Activated CD8-positive, alpha-beta T cell treated with anti-CD3 and anti-CD28 coated beads for 36 hours (primary cell): Measurements from ENCODE around the gene STPG1. TPM values are rescaled to one million over a fixed set of nuclear protein-coding genes. Genes with fewer than 3 reads are reported as not detected.

Experiments used
- ATAC-seq: fragments of 200-7000 bp; cut with Tn5 transposase; one replicate; pipeline ENCODE4 v1.10.0; 2021; ENCODE audit warnings: mild to moderate bottlenecking, moderate library complexity
- CTCF ChIA-PET: fragments of 350-600 bp; sonication (Branson Sonifier 250); formaldehyde crosslinking; loops from one replicate; lab custom pipeline; 2021; ENCODE audit warnings: antibody characterized with exemption; lab: Charles Lee
- POLR2A ChIA-PET: fragments of 350-600 bp; sonication (Branson Sonifier 250); formaldehyde crosslinking; loops from one replicate; lab custom pipeline; 2021; ENCODE audit warnings: antibody characterized with exemption; lab: Charles Lee
- DNase-seq: peaks from one replicate; pipeline ENCODE4 v3.0.0-alpha.2; 2020
- H3K27ac Mint-ChIP-seq: one replicate; pipeline ENCODE4 v1.8.0; 2021; ENCODE audit warnings: mild to moderate bottlenecking, mixed read lengths
- H3K27me3 Mint-ChIP-seq: one replicate; pipeline ENCODE4 v1.8.0; 2021; ENCODE audit warnings: mixed read lengths
- H3K36me3 Mint-ChIP-seq: one replicate; pipeline ENCODE4 v1.8.0; 2021; ENCODE audit warnings: low read depth, mixed read lengths
- H3K4me1 Mint-ChIP-seq: one replicate; pipeline ENCODE4 v1.8.0; 2021; ENCODE audit warnings: low read depth, mixed read lengths
- H3K4me3 Mint-ChIP-seq: one replicate; pipeline ENCODE4 v1.8.0; 2021; ENCODE audit warnings: mild to moderate bottlenecking, moderate library complexity, mixed read lengths
- H3K9me3 Mint-ChIP-seq: one replicate; pipeline ENCODE4 v1.8.0; 2021; ENCODE audit warnings: mixed read lengths
- CTCF ChIP-seq: fragments of 200-600 bp; IDR thresholded peaks from one replicate; pipeline ENCODE4 v1.8.0; 2022; ENCODE audit warnings: antibody characterized with exemption, mild to moderate bottlenecking
- intact Hi-C: fragments of 100-400 bp; cut with micrococcal nuclease; formaldehyde crosslinking; loops from one replicate; pipeline ENCODE4 v1.10.0; 2022
- total RNA-seq, 2 experiments: library from RNA; stranded (reverse); gene quantifications; one replicate each; pipeline ENCODE4 v1.2.3, GENCODE V29; 2021

STPG1 gene
- total RNA-seq, 2 experiments from 2014 or later = 5.6 to 6.3 TPM

DNA sequence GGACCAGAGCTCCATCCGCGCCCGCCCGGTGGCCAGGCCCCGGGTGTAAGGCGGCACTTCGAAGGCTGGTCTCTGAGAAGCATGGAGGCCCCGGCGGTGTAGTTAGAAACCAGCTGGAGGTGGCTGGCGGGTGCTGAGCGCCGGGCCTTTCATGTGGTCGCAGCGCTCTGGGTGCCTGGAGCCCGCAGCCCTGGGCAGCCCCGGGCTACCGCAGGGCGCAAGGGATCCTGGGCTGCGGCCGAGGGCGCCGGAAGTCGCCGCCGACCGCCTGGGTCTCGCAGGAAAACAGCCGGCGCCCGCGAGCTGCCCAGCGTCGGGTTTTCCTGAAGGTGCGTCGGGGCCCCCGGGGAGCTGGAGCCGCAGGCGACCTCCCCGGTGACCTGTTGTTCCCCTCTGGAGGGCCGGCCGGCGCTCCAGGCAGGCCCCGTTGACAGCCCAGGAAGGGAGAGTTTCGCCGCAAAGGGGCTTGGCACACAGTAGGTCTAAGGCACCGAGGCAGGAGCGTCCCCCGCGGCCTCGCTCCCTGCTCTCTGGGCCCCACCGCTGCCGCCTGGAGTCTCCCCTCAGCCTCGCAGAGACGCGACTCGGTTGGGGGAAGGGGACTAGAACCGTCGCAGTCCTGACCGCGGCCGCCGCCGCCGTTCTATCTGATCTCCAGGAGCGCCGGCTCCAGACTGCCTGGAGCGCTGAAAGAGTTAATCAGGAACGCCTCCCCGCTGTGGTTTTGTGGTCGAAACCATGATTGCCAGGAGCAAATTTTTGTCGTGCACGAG lies 91.7 kb downstream of the STPG1 start:
- H3K27me3 Mint-ChIP-seq = peaks cover 76% of the 10 kb centered on the region
- intact Hi-C loops = loop anchor here (5.0 kb wide), 1 partner anchor 70 kb away; no protein-coding TSS in a partner anchor
- H3K36me3 Mint-ChIP-seq = no peaks in the 10 kb centered on the region
- peak overlapping the region; percentile 60 for H3K4me3 Mint-ChIP-seq
- H3K9me3 Mint-ChIP-seq = no peaks in the 10 kb centered on the region
- POLR2A ChIA-PET = interaction anchor here (0.6 to 1.6 kb wide), 8 partner anchors 8 to 356 kb away, joined by 3 to 5 read pairs (median 3); no protein-coding TSS in a partner anchor
- TF ChIP-seq CTCF = no peak
- peak; percentile 87 for DNase-seq
- peaks cover 41% of the 10 kb centered on the region for H3K4me1 Mint-ChIP-seq
- CTCF ChIA-PET = interaction anchor here (0.7 to 3.7 kb wide), 11 partner anchors 9 to 172 kb away, joined by 3 to 29 read pairs (median 6); no protein-coding TSS in a partner anchor
- peak; percentile 81 for ATAC-seq
- no peak overlapping the region for H3K27ac Mint-ChIP-seq

GRCh38 chr1:24321126-24321525 lies 92.5 kb downstream of the STPG1 start:
- Mint-ChIP-seq H3K36me3 (no peaks in the 10 kb centered on the region), H3K27me3 (peaks cover 69% of the 10 kb centered on the region), H3K9me3 (no peaks in the 10 kb centered on the region), H3K4me1 (peaks cover 41% of the 10 kb centered on the region), H3K4me3 (peak overlapping the region; percentile 41), H3K27ac (no peak overlapping the region)
- intact Hi-C loops = loop anchor here (5.0 kb wide), 1 partner anchor 71 kb away; no protein-coding TSS in a partner anchor
- DNase-seq = peak; percentile 24
- ChIA-PET CTCF (interaction anchor here (1.2 to 3.7 kb wide), 7 partner anchors 10 to 171 kb away, joined by 3 to 29 read pairs (median 7); no protein-coding TSS in a partner anchor), POLR2A (interaction anchor here (1.3 to 1.4 kb wide), 3 partner anchors 9 to 131 kb away, joined by 3 to 5 read pairs (median 3); no protein-coding TSS in a partner anchor)
- ATAC-seq = no peak
- TF ChIP-seq CTCF = no peak

- DNase-seq (no peak), ATAC-seq (no peak)
- POLR2A ChIA-PET = no interaction called here
- no peaks in the 10 kb centered on the region for H3K36me3 Mint-ChIP-seq
- peaks cover 61% of the 10 kb centered on the region for H3K27me3 Mint-ChIP-seq
- H3K4me1 Mint-ChIP-seq = peaks cover 41% of the 10 kb centered on the region
- no peak overlapping the region for H3K4me3 Mint-ChIP-seq
- no peak for TF ChIP-seq CTCF
- CTCF ChIA-PET = interaction anchor here (1.1 to 3.7 kb wide), 7 partner anchors 9 to 249 kb away, joined by 3 to 29 read pairs (median 5); no protein-coding TSS in a partner anchor
- H3K27ac Mint-ChIP-seq = no peak overlapping the region
- intact Hi-C loops = loop anchor here (5.0 kb wide), 1 partner anchor 72 kb away; no protein-coding TSS in a partner anchor
- H3K9me3 Mint-ChIP-seq = no peaks in the 10 kb centered on the region
Measured at GRCh38 chr1:24319962-24320361, 93.6 kb downstream of the STPG1 start.

DNA sequence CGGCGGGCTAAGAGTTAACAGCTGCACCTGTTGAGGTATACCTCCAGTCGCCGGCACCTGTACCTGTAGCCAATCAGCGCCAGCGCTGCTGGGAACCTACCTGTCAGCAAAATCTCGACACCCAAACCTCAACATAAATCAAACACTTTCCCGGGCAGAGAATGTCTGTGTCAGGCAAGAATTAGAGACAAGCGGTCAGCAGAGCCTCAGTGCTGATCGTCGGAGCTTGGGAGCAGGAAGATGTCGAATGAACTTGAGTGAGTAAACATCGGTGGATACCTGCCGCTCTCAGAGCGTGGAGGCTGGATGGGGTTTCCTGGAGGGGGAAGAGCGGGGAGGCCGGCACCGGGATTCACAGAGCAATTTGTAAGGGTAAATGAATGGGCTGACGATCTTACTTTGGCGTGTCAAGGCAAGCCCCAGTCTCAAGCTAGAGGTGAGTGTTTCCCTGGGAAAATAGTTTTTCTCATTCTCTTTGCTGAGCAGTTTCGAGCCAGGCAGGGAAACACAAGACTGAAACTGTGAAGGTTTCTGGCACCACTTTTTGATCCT lies 94.2 kb downstream of the STPG1 start, which contains the start of gene GRHL3:
Gene GRHL3 (plus strand): TSS at position 46 of the 552 bp plus-strand sequence. CDS start 195 bp downstream, at position 241.
- Mint-ChIP-seq H3K27me3 (peaks cover 57% of the 10 kb centered on the region), H3K9me3 (no peaks in the 10 kb centered on the region), H3K4me1 (peaks cover 41% of the 10 kb centered on the region), H3K4me3 (no peak within 1 kb of the TSS), H3K36me3 (no peaks in the 10 kb centered on the region), H3K27ac (no peak within 1 kb of the TSS)
- no peak for TF ChIP-seq CTCF
- intact Hi-C loops = no loop called here
- no peak for ATAC-seq
- ChIA-PET CTCF (interaction anchor here (0.8 to 3.7 kb wide), 7 partner anchors 9 to 248 kb away, joined by 3 to 29 read pairs (median 4); no protein-coding TSS in a partner anchor), POLR2A (no interaction called here)
- no peak for DNase-seq
